Measurements from ENCODE around the gene RPL12. TPM values are rescaled to one million over a fixed set of nuclear protein-coding genes. Genes with fewer than 3 reads are reported as not detected.

Gene RPL12
- total and polyA plus RNA-seq, 9 donors = 2,053 to 2,886 (median 2,341) TPM

- Histone ChIP-seq H3K27ac (ENCODE audit: low read length) (peak overlapping the region; percentile 94), H3K9me3 (replicated peaks; ENCODE audit: control insufficient read depth, low read depth, low read length) (no peaks in the 10 kb centered on the region), H3K27me3 (ENCODE audit: control insufficient read depth, insufficient read depth, low read length) (no peaks in the 10 kb centered on the region), H3K4me3 (ENCODE audit: low read length) (peak overlapping the region; percentile 96), H3K36me3 (ENCODE audit: control insufficient read depth, insufficient read depth, low read length) (peaks cover 7% of the 10 kb centered on the region), H3K4me1 (ENCODE audit: control insufficient read depth, insufficient read depth, low read length) (peaks cover 22% of the 10 kb centered on the region)
- DNase-seq = no peak
- 0% methylated on average over 7 of the region's 13 CpGs for WGBS (ENCODE audit: insufficient coverage)
Observed at GRCh38 chr9:127424676-127424999, 26.6 kb downstream of the RPL12 start.

- no peaks in the 10 kb centered on the region for H3K9me3 ChIP-seq (replicated peaks; ENCODE audit: control insufficient read depth, low read depth, low read length)
- WGBS (ENCODE audit: insufficient coverage) = under 1% methylated on average over 54 of the region's 54 CpGs
- H3K4me1 ChIP-seq (ENCODE audit: control insufficient read depth, insufficient read depth, low read length) = peaks cover 22% of the 10 kb centered on the region
- peak; percentile 97 for DNase-seq
- H3K27me3 ChIP-seq (ENCODE audit: control insufficient read depth, insufficient read depth, low read length) = no peaks in the 10 kb centered on the region
- H3K4me3 ChIP-seq (ENCODE audit: low read length) = peak within 1 kb of the TSS; percentile 96
- H3K36me3 ChIP-seq (ENCODE audit: control insufficient read depth, insufficient read depth, low read length) = peaks cover 5% of the 10 kb centered on the region
- peak within 1 kb of the TSS; percentile 94 for H3K27ac ChIP-seq (ENCODE audit: low read length)
Observed at GRCh38 chr9:127423934-127424675, 27.1 kb downstream of the RPL12 start, which contains the start of gene ZNF79. TSS of gene ZNF79 (plus strand) at chr9:127424382. CDS start at chr9:127424788, 406 bp downstream.

- no peaks in the 10 kb centered on the region for H3K27me3 ChIP-seq (ENCODE audit: control insufficient read depth, insufficient read depth, low read length)
- H3K4me3 ChIP-seq (ENCODE audit: low read length) = peak overlapping the region; percentile 96
- H3K36me3 ChIP-seq (ENCODE audit: control insufficient read depth, insufficient read depth, low read length) = peaks cover 3% of the 10 kb centered on the region
- 0% methylated on average over 4 of the region's 9 CpGs for WGBS (ENCODE audit: insufficient coverage)
- no peaks in the 10 kb centered on the region for H3K9me3 ChIP-seq (replicated peaks; ENCODE audit: control insufficient read depth, low read depth, low read length)
- peaks cover 22% of the 10 kb centered on the region for H3K4me1 ChIP-seq (ENCODE audit: control insufficient read depth, insufficient read depth, low read length)
- H3K27ac ChIP-seq (ENCODE audit: low read length) = peak overlapping the region; percentile 94
- no peak for DNase-seq
Observed at GRCh38 chr9:127423476-127423933, 27.7 kb downstream of the RPL12 start.

GRCh38 chr9:127422787-127423186 is 28.4 kb downstream of the RPL12 start:
- peak overlapping the region; percentile 96 for H3K4me3 ChIP-seq (ENCODE audit: low read length)
- WGBS (ENCODE audit: insufficient coverage) = 44% methylated on average over 4 of the region's 6 CpGs
- H3K4me1 ChIP-seq (ENCODE audit: control insufficient read depth, insufficient read depth, low read length) = peaks cover 28% of the 10 kb centered on the region
- DNase-seq = no peak
- peaks cover 3% of the 10 kb centered on the region for H3K36me3 ChIP-seq (ENCODE audit: control insufficient read depth, insufficient read depth, low read length)
- no peaks in the 10 kb centered on the region for H3K9me3 ChIP-seq (replicated peaks; ENCODE audit: control insufficient read depth, low read depth, low read length)
- no peak overlapping the region for H3K27ac ChIP-seq (ENCODE audit: low read length)
- H3K27me3 ChIP-seq (ENCODE audit: control insufficient read depth, insufficient read depth, low read length) = no peaks in the 10 kb centered on the region

GRCh38 chr9:127422133-127422782 is 28.9 kb downstream of the RPL12 start:
- H3K36me3 ChIP-seq (ENCODE audit: control insufficient read depth, insufficient read depth, low read length) = peaks cover 3% of the 10 kb centered on the region
- H3K4me1 ChIP-seq (ENCODE audit: control insufficient read depth, insufficient read depth, low read length) = peaks cover 33% of the 10 kb centered on the region
- no peaks in the 10 kb centered on the region for H3K27me3 ChIP-seq (ENCODE audit: control insufficient read depth, insufficient read depth, low read length)
- H3K27ac ChIP-seq (ENCODE audit: low read length) = no peak overlapping the region
- H3K9me3 ChIP-seq (replicated peaks; ENCODE audit: control insufficient read depth, low read depth, low read length) = no peaks in the 10 kb centered on the region
- no peak overlapping the region for H3K4me3 ChIP-seq (ENCODE audit: low read length)
- DNase-seq = no peak
- 83% methylated on average over 7 of the region's 10 CpGs for WGBS (ENCODE audit: insufficient coverage)

GRCh38 chr9:127421057-127421456 is 30.1 kb downstream of the RPL12 start:
- Histone ChIP-seq H3K4me3 (ENCODE audit: low read length) (no peak overlapping the region), H3K27me3 (ENCODE audit: control insufficient read depth, insufficient read depth, low read length) (no peaks in the 10 kb centered on the region), H3K4me1 (ENCODE audit: control insufficient read depth, insufficient read depth, low read length) (peaks cover 36% of the 10 kb centered on the region), H3K36me3 (ENCODE audit: control insufficient read depth, insufficient read depth, low read length) (peaks cover 3% of the 10 kb centered on the region), H3K27ac (ENCODE audit: low read length) (no peak overlapping the region), H3K9me3 (replicated peaks; ENCODE audit: control insufficient read depth, low read depth, low read length) (no peaks in the 10 kb centered on the region)
- no peak for DNase-seq
- 82% methylated on average over 5 of the region's 7 CpGs for WGBS (ENCODE audit: insufficient coverage)

- no peak for DNase-seq
- Histone ChIP-seq H3K4me3 (ENCODE audit: low read length) (no peak overlapping the region), H3K27ac (ENCODE audit: low read length) (no peak overlapping the region), H3K36me3 (ENCODE audit: control insufficient read depth, insufficient read depth, low read length) (peaks cover 3% of the 10 kb centered on the region), H3K4me1 (ENCODE audit: control insufficient read depth, insufficient read depth, low read length) (peaks cover 27% of the 10 kb centered on the region), H3K27me3 (ENCODE audit: control insufficient read depth, insufficient read depth, low read length) (no peaks in the 10 kb centered on the region), H3K9me3 (replicated peaks; ENCODE audit: control insufficient read depth, low read depth, low read length) (no peaks in the 10 kb centered on the region)
- WGBS (ENCODE audit: insufficient coverage) = 73% methylated on average over 3 of the region's 6 CpGs
Observed at GRCh38 chr9:127419348-127419747, 31.9 kb downstream of the RPL12 start.

GRCh38 chr9:127418037-127418471 is 33.2 kb downstream of the RPL12 start:
- Histone ChIP-seq H3K36me3 (ENCODE audit: control insufficient read depth, insufficient read depth, low read length) (peaks cover 3% of the 10 kb centered on the region), H3K9me3 (replicated peaks; ENCODE audit: control insufficient read depth, low read depth, low read length) (no peaks in the 10 kb centered on the region), H3K27me3 (ENCODE audit: control insufficient read depth, insufficient read depth, low read length) (no peaks in the 10 kb centered on the region), H3K4me3 (ENCODE audit: low read length) (no peak overlapping the region), H3K27ac (ENCODE audit: low read length) (no peak overlapping the region), H3K4me1 (ENCODE audit: control insufficient read depth, insufficient read depth, low read length) (peaks cover 24% of the 10 kb centered on the region)
- DNase-seq = no peak
- 50% methylated on average over 8 of the region's 12 CpGs for WGBS (ENCODE audit: insufficient coverage)

- Histone ChIP-seq H3K27ac (ENCODE audit: low read length) (no peak overlapping the region), H3K9me3 (replicated peaks; ENCODE audit: control insufficient read depth, low read depth, low read length) (no peaks in the 10 kb centered on the region), H3K4me1 (ENCODE audit: control insufficient read depth, insufficient read depth, low read length) (peaks cover 18% of the 10 kb centered on the region), H3K36me3 (ENCODE audit: control insufficient read depth, insufficient read depth, low read length) (peaks cover 3% of the 10 kb centered on the region), H3K27me3 (ENCODE audit: control insufficient read depth, insufficient read depth, low read length) (no peaks in the 10 kb centered on the region), H3K4me3 (ENCODE audit: low read length) (no peak overlapping the region)
- 59% methylated on average over 7 of the region's 15 CpGs for WGBS (ENCODE audit: insufficient coverage)
- DNase-seq = no peak
Observed at GRCh38 chr9:127417131-127418036, 33.8 kb downstream of the RPL12 start.

- no peak for DNase-seq
- Histone ChIP-seq H3K27ac (ENCODE audit: low read length) (no peak overlapping the region), H3K36me3 (ENCODE audit: control insufficient read depth, insufficient read depth, low read length) (peaks cover 3% of the 10 kb centered on the region), H3K4me1 (ENCODE audit: control insufficient read depth, insufficient read depth, low read length) (peaks cover 15% of the 10 kb centered on the region), H3K4me3 (ENCODE audit: low read length) (no peak overlapping the region), H3K27me3 (ENCODE audit: control insufficient read depth, insufficient read depth, low read length) (no peaks in the 10 kb centered on the region), H3K9me3 (replicated peaks; ENCODE audit: control insufficient read depth, low read depth, low read length) (no peaks in the 10 kb centered on the region)
- WGBS (ENCODE audit: insufficient coverage) = no CpG with 5 or more reads among the region's 1 CpG
Observed at GRCh38 chr9:127415657-127416056, 35.5 kb downstream of the RPL12 start.
